IgD-negative memory B cell (primary cell): ENCODE measurements around the gene NYNRIN. TPM values are rescaled to one million over a fixed set of nuclear protein-coding genes. Genes with fewer than 3 reads are reported as not detected.

ENCODE experiments used
- H3K27ac Mint-ChIP-seq, 3 donors: one replicate each; pipeline ENCODE4 v1.8.0; 2020 to 2022; ENCODE audit warnings: mild to moderate bottlenecking in 3 of 3, mixed read lengths in 3 of 3, moderate library complexity in 1 of 3
- H3K27me3 Mint-ChIP-seq: one replicate; pipeline ENCODE4 v1.8.0; 2021; ENCODE audit warnings: mixed read lengths
- H3K36me3 Mint-ChIP-seq: one replicate; pipeline ENCODE4 v1.8.0; 2020; ENCODE audit warnings: mild to moderate bottlenecking, mixed read lengths
- H3K4me1 Mint-ChIP-seq, 3 donors: one replicate each; pipeline ENCODE4 v1.8.0; 2020 to 2022; ENCODE audit warnings: mixed read lengths in 3 of 3, mild to moderate bottlenecking in 1 of 3
- H3K4me3 Mint-ChIP-seq, 4 donors: one replicate each; pipeline ENCODE4 v1.8.0; 2020 to 2022; ENCODE audit warnings: mild to moderate bottlenecking in 4 of 4, mixed read lengths in 4 of 4, moderate library complexity in 3 of 4
- H3K9me3 Mint-ChIP-seq, 3 donors: one replicate each; pipeline ENCODE4 v1.8.0; 2020 to 2021; ENCODE audit warnings: mixed read lengths in 3 of 3, mild to moderate bottlenecking in 1 of 3
- polyA plus RNA-seq: library from polyadenylated mRNA; unstranded; fragments of 300-500 nt; fragmentation: Illumina TruSeq; gene quantifications from one replicate; pipeline ENCODE4 v1.2.3, GENCODE V29; 2021

NYNRIN gene
- polyA plus RNA-seq, 1 donor from 2014 or later: not detected

DNA sequence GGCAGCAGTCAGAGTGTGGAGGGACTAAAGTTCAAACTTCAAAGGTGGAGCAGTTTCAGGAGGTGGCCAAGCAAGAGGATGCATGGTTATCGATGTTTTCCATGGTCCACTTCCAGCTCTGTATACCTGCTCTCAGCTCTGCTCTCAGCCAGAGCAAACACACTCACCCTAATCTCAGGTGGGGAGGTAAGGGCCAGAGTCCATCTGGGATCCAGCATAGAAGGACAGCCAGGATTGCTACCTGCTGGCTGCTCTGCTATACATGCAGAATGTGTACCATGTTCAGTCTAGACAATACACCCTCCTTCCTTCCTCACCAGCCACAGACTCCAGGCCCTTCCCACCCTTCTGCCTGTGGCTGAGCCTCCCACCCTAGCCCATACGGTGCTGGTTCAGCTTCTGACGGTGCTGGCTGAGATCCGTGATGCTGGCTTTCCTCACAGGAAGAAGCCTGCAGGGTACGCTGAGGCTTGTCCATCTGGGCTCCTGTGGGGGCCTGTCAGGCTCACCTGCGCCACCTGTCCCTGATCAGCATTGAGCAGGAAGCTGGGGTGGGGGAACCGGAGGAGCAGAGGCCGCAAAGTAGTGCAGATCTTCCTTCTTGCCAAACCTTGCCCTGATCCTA, 28.2 kb downstream of the NYNRIN start:
- Mint-ChIP-seq H3K27me3 (no peaks in the 10 kb centered on the region), H3K36me3 (no peaks in the 10 kb centered on the region), H3K27ac (peak overlapping the region in 2 of 3 donors; percentile 74 to 82), H3K4me1 (peaks cover 8 to 17% (median 12%) of the 10 kb centered on the region in 3 donors), H3K9me3 (no peaks in the 10 kb centered on the region), H3K4me3 (peak overlapping the region in 2 of 4 donors; percentile 45 to 58)

DNA sequence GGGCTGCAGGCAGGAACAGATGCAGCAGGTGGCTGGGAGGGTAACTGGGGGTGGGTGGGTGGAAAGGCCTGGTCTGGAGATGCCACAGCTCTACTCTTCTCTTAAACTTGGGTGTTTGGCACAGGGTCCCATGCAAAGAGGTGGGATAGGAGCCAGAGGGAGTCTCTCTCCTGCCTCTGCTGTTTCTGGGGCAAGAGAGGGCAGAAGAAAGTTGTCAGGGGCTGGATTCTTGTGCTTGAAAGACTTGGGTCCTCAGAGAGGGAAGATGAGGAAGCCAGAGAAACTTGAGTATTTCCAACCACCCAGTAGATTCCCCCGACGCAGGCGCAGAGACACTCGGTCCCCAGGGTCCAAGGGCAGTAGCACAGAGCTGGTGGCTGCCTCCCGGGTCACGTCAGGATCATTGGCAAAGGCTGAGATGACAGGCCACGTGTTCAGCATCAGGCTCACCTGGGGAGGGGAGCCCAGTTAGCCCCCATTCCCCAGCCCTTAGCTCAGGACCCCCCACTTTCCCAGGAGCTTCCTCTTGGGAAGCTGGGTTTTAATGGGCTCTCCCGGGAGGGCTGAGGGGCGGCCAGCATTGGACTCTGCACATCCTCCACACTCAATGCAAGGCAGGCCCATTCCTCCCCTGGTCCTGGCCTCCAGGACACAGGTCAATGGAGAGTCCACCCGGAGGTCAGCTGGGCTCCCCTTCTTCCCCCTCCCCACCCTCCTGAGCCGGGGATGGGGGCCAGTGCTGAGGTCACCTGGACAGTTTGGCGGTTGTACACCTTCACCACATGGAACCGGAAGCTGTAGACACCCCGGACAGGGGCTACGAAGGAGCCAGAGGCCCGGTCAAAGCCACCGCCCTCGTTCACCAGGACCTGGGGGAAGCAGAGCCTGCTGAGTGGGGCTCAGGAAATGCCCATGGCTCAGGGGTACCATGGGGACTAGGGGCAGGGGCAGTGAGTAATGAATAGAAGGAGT, 29.0 kb downstream of the NYNRIN start:
- H3K27ac Mint-ChIP-seq: peak overlapping the region; percentile 23 to 82 (median 40)
- peaks cover 2% of the 10 kb centered on the region for H3K36me3 Mint-ChIP-seq
- H3K27me3 Mint-ChIP-seq: no peaks in the 10 kb centered on the region
- H3K4me1 Mint-ChIP-seq: peaks cover 8 to 17% (median 12%) of the 10 kb centered on the region in 3 donors
- H3K4me3 Mint-ChIP-seq: peak overlapping the region in 2 of 4 donors; percentile 74 to 80
- no peaks in the 10 kb centered on the region for H3K9me3 Mint-ChIP-seq

- Mint-ChIP-seq H3K27ac (peak overlapping the region; percentile 97 to 100 (median 99)), H3K36me3 (peaks cover 3% of the 10 kb centered on the region), H3K27me3 (no peaks in the 10 kb centered on the region), H3K9me3 (no peaks in the 10 kb centered on the region), H3K4me3 (peak overlapping the region; percentile 86 to 95 (median 90)), H3K4me1 (peaks cover 8 to 17% (median 12%) of the 10 kb centered on the region in 3 donors)
Observed at GRCh38 chr14:24428628-24429394, 30.0 kb downstream of the NYNRIN start.

- no peaks in the 10 kb centered on the region for H3K27me3 Mint-ChIP-seq
- peak within 1 kb of the TSS; percentile 97 to 100 (median 99) for H3K27ac Mint-ChIP-seq
- peaks cover 3% of the 10 kb centered on the region for H3K36me3 Mint-ChIP-seq
- peak within 1 kb of the TSS; percentile 92 to 96 (median 92) for H3K4me3 Mint-ChIP-seq
- H3K4me1 Mint-ChIP-seq: peaks cover 8 to 17% (median 12%) of the 10 kb centered on the region in 3 donors
- no peaks in the 10 kb centered on the region for H3K9me3 Mint-ChIP-seq
Observed at GRCh38 chr14:24429395-24430142, 30.8 kb downstream of the NYNRIN start, which contains the start of the genes CBLN3 and KHNYN. TSS of gene CBLN3 (minus strand) at chr14:24429668. CDS start at chr14:24429054, 614 bp downstream. TSS of gene KHNYN (plus strand) at chr14:24429954. CDS start at chr14:24430731, 777 bp downstream.

GRCh38 chr14:24430143-24430681, 31.4 kb downstream of the NYNRIN start:
- H3K27ac Mint-ChIP-seq: peak overlapping the region; percentile 97 to 100 (median 97)
- H3K4me1 Mint-ChIP-seq: peaks cover 14 to 16% (median 14%) of the 10 kb centered on the region in 3 donors
- H3K27me3 Mint-ChIP-seq: no peaks in the 10 kb centered on the region
- H3K36me3 Mint-ChIP-seq: peaks cover 3% of the 10 kb centered on the region
- H3K4me3 Mint-ChIP-seq: peak overlapping the region; percentile 92 to 96 (median 92)
- no peaks in the 10 kb centered on the region for H3K9me3 Mint-ChIP-seq

DNA sequence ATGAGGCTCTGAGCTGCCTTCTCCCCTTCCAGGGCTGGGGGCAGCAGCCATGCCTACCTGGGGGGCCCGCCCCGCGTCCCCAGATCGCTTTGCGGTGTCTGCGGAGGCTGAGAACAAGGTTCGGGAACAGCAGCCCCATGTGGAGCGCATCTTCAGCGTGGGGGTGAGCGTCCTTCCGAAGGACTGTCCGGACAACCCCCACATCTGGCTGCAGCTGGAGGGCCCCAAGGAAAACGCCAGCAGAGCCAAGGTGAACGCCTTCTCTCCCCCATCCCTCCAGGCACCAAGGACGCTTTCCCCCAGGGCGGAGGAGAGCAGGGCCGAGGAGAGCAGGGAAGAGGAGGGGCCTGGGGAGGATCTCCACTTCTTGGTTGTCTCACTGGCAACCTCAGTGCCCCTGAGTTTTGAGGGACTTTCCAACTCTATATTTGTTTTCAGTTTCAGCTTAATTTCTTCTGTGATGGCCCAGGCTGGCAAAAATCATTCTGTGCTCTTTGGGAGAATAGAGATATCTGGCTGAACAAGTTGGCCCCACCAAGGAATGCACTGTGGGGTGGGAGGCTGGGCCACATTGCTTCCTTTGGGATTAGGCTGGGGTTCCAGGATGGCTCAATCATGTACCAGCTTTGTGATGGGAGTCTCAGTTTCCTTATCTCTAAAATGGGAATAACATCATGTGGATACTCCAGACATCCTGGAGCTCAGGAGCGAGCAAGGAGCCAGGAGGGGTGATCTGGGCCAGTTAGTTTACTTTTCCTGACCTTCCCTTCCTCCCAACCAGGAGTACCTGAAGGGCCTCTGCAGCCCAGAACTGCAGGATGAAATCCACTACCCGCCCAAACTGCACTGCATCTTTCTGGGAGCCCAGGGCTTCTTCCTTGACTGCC, 32.1 kb downstream of the NYNRIN start:
- Mint-ChIP-seq H3K27me3 (no peaks in the 10 kb centered on the region), H3K27ac (peak overlapping the region; percentile 97 to 100 (median 97)), H3K4me1 (peaks cover 12 to 22% (median 14%) of the 10 kb centered on the region in 3 donors), H3K4me3 (peak overlapping the region; percentile 92 to 96 (median 92)), H3K36me3 (peaks cover 3% of the 10 kb centered on the region), H3K9me3 (no peaks in the 10 kb centered on the region)

- Mint-ChIP-seq H3K4me3 (peak overlapping the region; percentile 92 to 96 (median 92)), H3K4me1 (peaks cover 15 to 26% (median 18%) of the 10 kb centered on the region in 3 donors), H3K36me3 (peaks cover 3% of the 10 kb centered on the region), H3K9me3 (no peaks in the 10 kb centered on the region), H3K27me3 (no peaks in the 10 kb centered on the region), H3K27ac (peak overlapping the region; percentile 97 to 100 (median 97))
Observed at GRCh38 chr14:24431569-24432258, 32.9 kb downstream of the NYNRIN start.

DNA sequence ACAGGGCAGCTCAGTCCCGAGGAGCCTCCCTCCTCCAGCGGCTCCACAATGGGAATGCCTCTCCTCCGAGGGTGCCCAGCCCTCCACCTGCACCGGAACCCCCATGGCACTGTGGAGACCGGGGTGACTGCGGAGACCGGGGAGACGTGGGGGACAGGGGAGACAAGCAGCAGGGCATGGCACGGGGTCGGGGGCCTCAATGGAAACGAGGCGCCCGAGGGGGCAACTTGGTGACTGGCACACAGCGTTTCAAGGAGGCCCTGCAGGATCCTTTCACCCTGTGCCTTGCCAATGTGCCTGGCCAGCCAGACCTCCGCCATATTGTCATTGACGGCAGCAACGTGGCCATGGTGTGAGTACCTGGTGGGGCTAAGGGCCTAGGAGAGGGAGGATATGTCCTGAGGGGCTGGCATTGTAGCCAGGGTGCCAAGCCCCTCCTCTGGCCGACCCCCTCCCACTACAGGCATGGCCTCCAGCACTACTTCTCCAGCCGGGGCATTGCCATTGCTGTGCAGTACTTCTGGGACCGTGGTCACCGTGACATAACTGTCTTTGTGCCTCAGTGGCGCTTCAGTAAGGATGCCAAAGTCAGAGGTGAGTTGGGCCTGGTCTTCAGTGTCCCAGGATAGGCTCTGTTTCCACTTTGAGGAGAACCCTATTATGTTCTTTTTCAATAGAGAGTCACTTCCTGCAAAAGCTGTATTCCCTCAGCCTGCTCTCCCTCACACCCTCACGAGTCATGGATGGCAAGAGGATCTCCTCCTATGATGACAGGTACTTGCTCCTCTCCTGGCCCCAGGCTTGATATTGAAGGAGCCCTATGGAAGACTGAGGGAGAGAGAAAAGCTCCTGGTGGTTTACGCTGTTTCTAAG, 33.7 kb downstream of the NYNRIN start:
- Mint-ChIP-seq H3K36me3 (peaks cover 3% of the 10 kb centered on the region), H3K4me1 (peaks cover 17 to 33% (median 20%) of the 10 kb centered on the region in 3 donors), H3K4me3 (peak overlapping the region in 1 of 4 donors; percentile 60), H3K27ac (peak overlapping the region; percentile 73 to 100 (median 86)), H3K9me3 (no peaks in the 10 kb centered on the region), H3K27me3 (no peaks in the 10 kb centered on the region)

DNA sequence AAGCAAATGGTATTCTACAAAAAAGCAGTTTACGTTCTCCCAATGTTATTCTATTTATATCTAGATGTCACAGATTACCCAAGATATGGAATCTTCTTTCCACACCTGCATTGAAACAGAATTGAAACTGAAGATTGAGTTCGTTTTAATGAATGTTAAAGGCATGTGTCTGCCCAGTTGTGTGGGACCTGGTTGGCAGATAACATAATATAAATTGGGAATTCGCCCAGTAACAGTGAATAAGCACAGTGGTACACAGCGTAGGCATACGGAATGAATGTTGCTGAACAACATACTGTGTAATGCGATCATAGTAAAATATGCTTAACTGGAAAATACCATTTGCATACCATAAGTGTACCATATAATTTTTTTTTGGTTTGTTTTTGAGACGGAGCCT, 35.2 kb downstream of the NYNRIN start:
- no peaks in the 10 kb centered on the region for H3K27me3 Mint-ChIP-seq
- no peak overlapping the region for H3K4me3 Mint-ChIP-seq
- peaks cover 3% of the 10 kb centered on the region for H3K36me3 Mint-ChIP-seq
- H3K27ac Mint-ChIP-seq: peak overlapping the region in 1 of 3 donors; percentile 16
- H3K4me1 Mint-ChIP-seq: peaks cover 17 to 37% (median 20%) of the 10 kb centered on the region in 3 donors
- no peaks in the 10 kb centered on the region for H3K9me3 Mint-ChIP-seq

DNA sequence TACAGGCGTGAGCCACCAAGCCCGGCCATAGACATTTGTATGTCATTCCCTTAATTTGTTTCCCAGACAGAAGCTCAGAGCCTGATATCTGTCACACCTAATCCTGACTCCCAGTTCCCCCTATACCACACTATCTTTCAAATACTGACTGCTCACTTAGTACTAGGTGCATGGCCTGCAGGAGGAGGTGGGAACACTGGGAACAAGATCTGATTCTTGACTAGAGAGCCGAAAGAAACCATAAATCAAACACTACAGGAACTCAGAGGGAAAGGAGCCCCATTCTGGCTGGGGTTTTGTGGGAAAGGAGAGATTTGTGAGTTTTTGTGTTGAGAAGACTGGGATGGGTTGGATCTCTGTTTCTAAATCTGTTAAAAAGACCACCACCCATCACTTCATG, 35.9 kb downstream of the NYNRIN start:
- Mint-ChIP-seq H3K9me3 (no peaks in the 10 kb centered on the region), H3K4me1 (peaks cover 17 to 34% (median 21%) of the 10 kb centered on the region in 3 donors), H3K36me3 (peaks cover 3% of the 10 kb centered on the region), H3K27me3 (no peaks in the 10 kb centered on the region), H3K27ac (peak overlapping the region in 2 of 3 donors; percentile 32 to 82), H3K4me3 (peak overlapping the region in 1 of 4 donors; percentile 19)

DNA sequence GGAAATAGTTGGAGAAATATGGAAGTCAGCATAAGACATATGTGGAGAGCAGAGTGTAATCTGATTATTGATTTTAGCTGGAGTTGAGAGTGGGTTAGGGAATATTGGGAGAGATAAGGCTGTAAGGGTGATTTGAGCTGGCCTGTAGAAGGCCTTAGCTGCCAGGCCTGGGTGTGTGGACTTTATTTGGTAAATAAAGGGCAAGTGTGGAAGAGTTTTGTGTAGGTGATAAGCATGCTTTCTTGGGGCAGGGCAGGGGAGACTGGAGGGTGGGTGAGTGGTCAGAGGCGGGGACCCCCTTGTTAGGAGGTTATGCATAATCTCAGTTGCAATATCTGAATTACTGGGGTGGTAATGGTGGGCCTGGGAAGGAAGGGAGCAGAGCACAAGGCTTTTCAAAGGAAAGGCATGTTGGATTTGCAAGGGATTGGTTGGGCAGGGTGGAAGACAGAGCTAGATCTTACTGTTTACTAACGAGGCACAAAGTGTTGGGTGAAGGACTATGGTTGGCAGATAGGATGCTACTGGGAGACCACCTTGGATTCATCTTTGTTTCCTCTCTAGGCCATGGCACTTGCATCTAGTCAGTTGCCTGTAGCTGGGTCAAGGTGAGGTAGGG, 36.5 kb downstream of the NYNRIN start:
- Mint-ChIP-seq H3K4me1 (peaks cover 17 to 35% (median 22%) of the 10 kb centered on the region in 3 donors), H3K36me3 (peaks cover 3% of the 10 kb centered on the region), H3K27ac (peak overlapping the region in 2 of 3 donors; percentile 11 to 82), H3K4me3 (peak overlapping the region in 3 of 4 donors; percentile 6 to 81 (median 19)), H3K27me3 (no peaks in the 10 kb centered on the region), H3K9me3 (no peaks in the 10 kb centered on the region)
